Measurements from ENCODE around the gene CUBN.

DNA sequence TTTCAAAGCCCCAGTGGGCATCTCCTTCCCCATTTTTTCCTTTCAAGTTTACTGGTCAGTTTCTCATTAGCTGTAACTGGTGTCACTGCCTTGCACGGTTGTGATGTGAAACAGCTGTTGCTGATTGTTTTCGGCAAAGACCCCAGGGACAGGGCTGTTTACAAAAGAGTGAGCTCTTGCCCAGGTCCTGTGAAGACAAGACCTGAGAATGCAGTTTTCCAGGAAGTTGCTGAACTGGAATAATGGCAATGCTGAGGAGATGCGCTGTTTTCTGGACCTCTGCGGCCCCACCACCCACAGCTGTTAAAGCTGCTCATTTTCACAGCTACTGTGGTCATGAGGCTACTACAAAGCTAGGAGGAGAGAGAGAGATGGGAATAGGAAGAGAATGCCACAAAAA, 195.8 kb downstream of the CUBN start:
- TF ChIP-seq NR2C2 (CRISPR knock-in tag; IDR thresholded peaks at IDR 0.05) (no peak), JUN (CRISPR knock-in tag; IDR thresholded peaks at IDR 0.05) (no peak), PRDM15 (CRISPR knock-in tag; IDR thresholded peaks at IDR 0.05) (no peak), SMAD3 (CRISPR knock-in tag; IDR thresholded peaks at IDR 0.05; ENCODE audit: borderline replicate concordance) (no peak)
- TF ChIP-seq, protein P1, sequence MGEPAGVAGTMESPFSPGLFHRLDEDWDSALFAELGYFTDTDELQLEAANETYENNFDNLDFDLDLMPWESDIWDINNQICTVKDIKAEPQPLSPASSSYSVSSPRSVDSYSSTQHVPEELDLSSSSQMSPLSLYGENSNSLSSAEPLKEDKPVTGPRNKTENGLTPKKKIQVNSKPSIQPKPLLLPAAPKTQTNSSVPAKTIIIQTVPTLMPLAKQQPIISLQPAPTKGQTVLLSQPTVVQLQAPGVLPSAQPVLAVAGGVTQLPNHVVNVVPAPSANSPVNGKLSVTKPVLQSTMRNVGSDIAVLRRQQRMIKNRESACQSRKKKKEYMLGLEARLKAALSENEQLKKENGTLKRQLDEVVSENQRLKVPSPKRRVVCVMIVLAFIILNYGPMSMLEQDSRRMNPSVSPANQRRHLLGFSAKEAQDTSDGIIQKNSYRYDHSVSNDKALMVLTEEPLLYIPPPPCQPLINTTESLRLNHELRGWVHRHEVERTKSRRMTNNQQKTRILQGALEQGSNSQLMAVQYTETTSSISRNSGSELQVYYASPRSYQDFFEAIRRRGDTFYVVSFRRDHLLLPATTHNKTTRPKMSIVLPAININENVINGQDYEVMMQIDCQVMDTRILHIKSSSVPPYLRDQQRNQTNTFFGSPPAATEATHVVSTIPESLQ (CRISPR knock-in tag; IDR thresholded peaks at IDR 0.05) = no peak
- TF ChIP-seq, protein P2, sequence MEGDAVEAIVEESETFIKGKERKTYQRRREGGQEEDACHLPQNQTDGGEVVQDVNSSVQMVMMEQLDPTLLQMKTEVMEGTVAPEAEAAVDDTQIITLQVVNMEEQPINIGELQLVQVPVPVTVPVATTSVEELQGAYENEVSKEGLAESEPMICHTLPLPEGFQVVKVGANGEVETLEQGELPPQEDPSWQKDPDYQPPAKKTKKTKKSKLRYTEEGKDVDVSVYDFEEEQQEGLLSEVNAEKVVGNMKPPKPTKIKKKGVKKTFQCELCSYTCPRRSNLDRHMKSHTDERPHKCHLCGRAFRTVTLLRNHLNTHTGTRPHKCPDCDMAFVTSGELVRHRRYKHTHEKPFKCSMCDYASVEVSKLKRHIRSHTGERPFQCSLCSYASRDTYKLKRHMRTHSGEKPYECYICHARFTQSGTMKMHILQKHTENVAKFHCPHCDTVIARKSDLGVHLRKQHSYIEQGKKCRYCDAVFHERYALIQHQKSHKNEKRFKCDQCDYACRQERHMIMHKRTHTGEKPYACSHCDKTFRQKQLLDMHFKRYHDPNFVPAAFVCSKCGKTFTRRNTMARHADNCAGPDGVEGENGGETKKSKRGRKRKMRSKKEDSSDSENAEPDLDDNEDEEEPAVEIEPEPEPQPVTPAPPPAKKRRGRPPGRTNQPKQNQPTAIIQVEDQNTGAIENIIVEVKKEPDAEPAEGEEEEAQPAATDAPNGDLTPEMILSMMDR (IDR thresholded peaks at IDR 0.05) = no peak

Data from WTC11 (cell line).